Central memory CD8-positive, alpha-beta T cell (primary cell): ENCODE data around the gene TMEM271.
"Not testable (repeated sequence)": the region's sequence is repeated elsewhere in the genome, so short reads cannot be mapped to it uniquely, and the experiment has no call there.

Source experiments
- ATAC-seq: fragments of 150-1000 bp; cut with Tn5 transposase; replicated peaks from 2 replicates; pipeline ENCODE4 v1.10.0; 2022; ENCODE audit warnings: mild to moderate bottlenecking, moderate FRiP score, moderate number of reproducible peaks; ENCODE audit not compliant: poor library complexity, severe bottlenecking; ENCODE audit errors: extremely low read depth
- DNase-seq, 2 donors: peaks; one replicate each; pipeline ENCODE4 v3.0.0; 2021; ENCODE audit warnings: low spot score in 2 of 2
- H3K27ac Mint-ChIP-seq: one replicate; pipeline ENCODE4 v1.8.0; 2022; ENCODE audit warnings: low read depth, mild to moderate bottlenecking, moderate library complexity, mixed read lengths
- H3K27me3 Mint-ChIP-seq: one replicate; pipeline ENCODE4 v1.8.0; 2022; ENCODE audit warnings: mixed read lengths
- H3K36me3 Mint-ChIP-seq: one replicate; pipeline ENCODE4 v1.8.0; 2022; ENCODE audit warnings: mild to moderate bottlenecking, moderate library complexity, mixed read lengths; ENCODE audit not compliant: insufficient read depth
- H3K4me1 Mint-ChIP-seq: one replicate; pipeline ENCODE4 v1.8.0; 2022; ENCODE audit warnings: mixed read lengths
- H3K4me3 Mint-ChIP-seq: one replicate; pipeline ENCODE4 v1.8.0; 2022; ENCODE audit warnings: mild to moderate bottlenecking, moderate library complexity, mixed read lengths
- H3K9me3 Mint-ChIP-seq: one replicate; pipeline ENCODE4 v1.8.0; 2022; ENCODE audit warnings: mixed read lengths

TMEM271 gene

GRCh38 chr4:602559-602942 is 26.5 kb upstream of the TMEM271 start:
- Mint-ChIP-seq H3K4me3 (no peak overlapping the region), H3K36me3 (no peaks in the 10 kb centered on the region), H3K27ac (no peak overlapping the region), H3K4me1 (peaks cover 6% of the 10 kb centered on the region), H3K27me3 (peaks cover 40% of the 10 kb centered on the region), H3K9me3 (peaks cover 4% of the 10 kb centered on the region)
- DNase-seq = no peak
- no peak for ATAC-seq

- Mint-ChIP-seq H3K27me3 (peaks cover 40% of the 10 kb centered on the region), H3K27ac (no peak overlapping the region), H3K4me1 (peaks cover 6% of the 10 kb centered on the region), H3K4me3 (no peak overlapping the region), H3K9me3 (peaks cover 4% of the 10 kb centered on the region), H3K36me3 (no peaks in the 10 kb centered on the region)
- no peak for ATAC-seq
- DNase-seq = no peak
These were observed 25.8 kb upstream of the TMEM271 start for GRCh38 chr4:601612-602558.

- H3K9me3 Mint-ChIP-seq = peaks cover 4% of the 10 kb centered on the region
- no peak overlapping the region for H3K27ac Mint-ChIP-seq
- DNase-seq = no peak
- H3K4me1 Mint-ChIP-seq = peaks cover 6% of the 10 kb centered on the region
- no peaks in the 10 kb centered on the region for H3K36me3 Mint-ChIP-seq
- H3K27me3 Mint-ChIP-seq = peaks cover 43% of the 10 kb centered on the region
- H3K4me3 Mint-ChIP-seq = no peak overlapping the region
- no peak for ATAC-seq
These were observed 24.9 kb upstream of the TMEM271 start for GRCh38 chr4:600850-601515.

GRCh38 chr4:600166-600565 is 24.1 kb upstream of the TMEM271 start:
- Mint-ChIP-seq H3K4me3 (no peak overlapping the region), H3K36me3 (no peaks in the 10 kb centered on the region), H3K9me3 (peaks cover 4% of the 10 kb centered on the region), H3K27me3 (peaks cover 51% of the 10 kb centered on the region), H3K4me1 (peaks cover 6% of the 10 kb centered on the region), H3K27ac (no peak overlapping the region)
- DNase-seq (no peak), ATAC-seq (no peak)

GRCh38 chr4:598925-599324 is 22.8 kb upstream of the TMEM271 start:
- Mint-ChIP-seq H3K4me3 (no peak overlapping the region), H3K27ac (no peak overlapping the region), H3K36me3 (no peaks in the 10 kb centered on the region), H3K27me3 (peaks cover 52% of the 10 kb centered on the region), H3K4me1 (peaks cover 3% of the 10 kb centered on the region), H3K9me3 (peaks cover 3% of the 10 kb centered on the region)
- DNase-seq = no peak
- no peak for ATAC-seq

- Mint-ChIP-seq H3K36me3 (no peaks in the 10 kb centered on the region), H3K27ac (no peak overlapping the region), H3K4me1 (no peaks in the 10 kb centered on the region), H3K27me3 (peaks cover 59% of the 10 kb centered on the region), H3K9me3 (peaks cover 7% of the 10 kb centered on the region), H3K4me3 (no peak overlapping the region)
- DNase-seq (no peak), ATAC-seq (no peak)
These were observed 16.9 kb upstream of the TMEM271 start for GRCh38 chr4:592825-593520.

- H3K9me3 Mint-ChIP-seq, H3K36me3 Mint-ChIP-seq, H3K4me3 Mint-ChIP-seq, DNase-seq, ATAC-seq, H3K4me1 Mint-ChIP-seq, H3K27ac Mint-ChIP-seq: not testable (repeated sequence)
- H3K27me3 Mint-ChIP-seq = peaks cover 60% of the 10 kb centered on the region
These were observed 16.1 kb upstream of the TMEM271 start for GRCh38 chr4:592178-592577.

- H3K4me3 Mint-ChIP-seq = no peak overlapping the region
- DNase-seq (no peak), ATAC-seq (no peak)
- H3K4me1 Mint-ChIP-seq = no peaks in the 10 kb centered on the region
- peaks cover 17% of the 10 kb centered on the region for H3K9me3 Mint-ChIP-seq
- H3K27ac Mint-ChIP-seq = no peak overlapping the region
- peaks cover 68% of the 10 kb centered on the region for H3K27me3 Mint-ChIP-seq
- no peaks in the 10 kb centered on the region for H3K36me3 Mint-ChIP-seq
These were observed 14.3 kb upstream of the TMEM271 start for GRCh38 chr4:590313-590841.

GRCh38 chr4:589219-589963 is 13.3 kb upstream of the TMEM271 start:
- no peak overlapping the region for H3K27ac Mint-ChIP-seq
- H3K4me3 Mint-ChIP-seq = no peak overlapping the region
- H3K27me3 Mint-ChIP-seq = peaks cover 68% of the 10 kb centered on the region
- no peak for ATAC-seq
- H3K36me3 Mint-ChIP-seq = no peaks in the 10 kb centered on the region
- no peak for DNase-seq
- H3K9me3 Mint-ChIP-seq = peaks cover 19% of the 10 kb centered on the region
- H3K4me1 Mint-ChIP-seq = no peaks in the 10 kb centered on the region

GRCh38 chr4:588351-588849 is 12.3 kb upstream of the TMEM271 start:
- no peaks in the 10 kb centered on the region for H3K36me3 Mint-ChIP-seq
- no peak overlapping the region for H3K27ac Mint-ChIP-seq
- DNase-seq = no peak
- H3K9me3 Mint-ChIP-seq = peaks cover 19% of the 10 kb centered on the region
- H3K4me3 Mint-ChIP-seq = no peak overlapping the region
- no peaks in the 10 kb centered on the region for H3K4me1 Mint-ChIP-seq
- no peak for ATAC-seq
- peaks cover 71% of the 10 kb centered on the region for H3K27me3 Mint-ChIP-seq

GRCh38 chr4:587671-588350 is 11.7 kb upstream of the TMEM271 start:
- peaks cover 17% of the 10 kb centered on the region for H3K9me3 Mint-ChIP-seq
- H3K27ac Mint-ChIP-seq = no peak overlapping the region
- H3K36me3 Mint-ChIP-seq = no peaks in the 10 kb centered on the region
- no peaks in the 10 kb centered on the region for H3K4me1 Mint-ChIP-seq
- ATAC-seq (no peak), DNase-seq (no peak)
- peaks cover 71% of the 10 kb centered on the region for H3K27me3 Mint-ChIP-seq
- H3K4me3 Mint-ChIP-seq = no peak overlapping the region
